Upper lobe of left lung (tissue), 6 donors: ENCODE data around the gene KRTAP10-10. TPM values are rescaled to one million over a fixed set of nuclear protein-coding genes. Genes with fewer than 3 reads are reported as not detected.

Experiments used
- ATAC-seq, 2 donors: fragments of 200-7000 bp; cut with Tn5 transposase; one replicate each; pipeline ENCODE4 v1.9.1; 2022; ENCODE audit warnings: mild to moderate bottlenecking in 2 of 2, moderate library complexity in 2 of 2; ENCODE audit not compliant: low FRiP score in 2 of 2
- DNase-seq, 2 donors: peaks; one replicate each; pipeline ENCODE4 v3.0.0-alpha.2; 2019 to 2020
- H3K27ac ChIP-seq, 4 donors: fragments of 200-600 bp; sonication (generic); one replicate each; pipeline ENCODE4 v1.5.1; 2016 to 2019
- H3K27me3 ChIP-seq, 4 donors: fragments of 200-600 bp; sonication (generic); one replicate each; pipeline ENCODE4 v1.5.1; 2017 to 2019
- H3K36me3 ChIP-seq, 4 donors: fragments of 200-600 bp; sonication (generic); one replicate each; pipeline ENCODE4 v1.5.1; 2016 to 2019
- H3K4me1 ChIP-seq, 4 donors: fragments of 200-600 bp; sonication (generic); one replicate each; pipeline ENCODE4 v1.5.1; 2018 to 2019
- H3K4me3 ChIP-seq, 4 donors: fragments of 200-600 bp; sonication (generic); one replicate each; pipeline ENCODE4 v1.5.1; 2017 to 2019; ENCODE audit warnings: mild to moderate bottlenecking in 2 of 4, moderate library complexity in 1 of 4
- H3K9me3 ChIP-seq, 4 donors: fragments of 200-600 bp; sonication (generic); one replicate each; pipeline ENCODE4 v1.5.1; 2018 to 2019
- CTCF ChIP-seq, 6 experiments: fragments of 450-650 bp in 4 of 6; fragments of 200-600 bp in 2 of 6; sonication (generic) in 2 of 6; IDR thresholded peaks; one replicate each; pipeline ENCODE4 v1.5.1; 2016 to 2019; ENCODE audit warnings: antibody characterized with exemption in 6 of 6
- EP300 ChIP-seq, 4 donors: sonication (generic); formaldehyde crosslinking; IDR thresholded peaks; one replicate each; pipeline ENCODE4 v1.5.1; 2017; ENCODE audit warnings: antibody characterized with exemption in 4 of 4, control low read depth in 2 of 4
- POLR2A ChIP-seq, 4 donors: fragments of 450-650 bp; IDR thresholded peaks; one replicate each; pipeline ENCODE4 v1.5.1; 2016 to 2017; ENCODE audit warnings: antibody characterized with exemption in 4 of 4, mild to moderate bottlenecking in 2 of 4
- POLR2AphosphoS5 ChIP-seq, 2 donors: sonication (generic); formaldehyde crosslinking; IDR thresholded peaks; one replicate each; pipeline ENCODE4 v1.5.1; 2017; ENCODE audit warnings: antibody characterized with exemption in 2 of 2
- WGBS, 2 donors: methylation state at CpG; one replicate each; pipeline ENCODE4 v1.1.5; 2017 to 2018; 5-methylcytosine and 5-hydroxymethylcytosine counted together
- total RNA-seq, 6 donors: library from RNA; depleted of rRNA in 4 of 6; stranded (reverse); fragments of >200 nt in 4 of 6; gene quantifications; one replicate each; pipeline versions ENCODE4 v1.1.0 to v1.2.1, GENCODE V29; 2016 to 2021
- donor health status: DM: no; HTN: no; CAD: no; lungs with moderate emphysema.
- donor health status: DM: no; HTN: yes; CAD: no; lungs with severe emphysema.

KRTAP10-10 gene
- total RNA-seq, 6 donors from 2014 or later: not detected

- WGBS, 2 donors: 50 to 55% methylated on average over 3 of the region's 3 CpGs
- Histone ChIP-seq H3K9me3 (peaks cover 0 to 5% (median 5%) of the 10 kb centered on the region in 4 donors), H3K36me3 (no peaks in the 10 kb centered on the region), H3K4me1 (no peaks in the 10 kb centered on the region), H3K27me3 (no peaks in the 10 kb centered on the region), H3K4me3 (no peak overlapping the region), H3K27ac (peak overlapping the region in 2 of 4 donors; percentile 4 to 12)
- ATAC-seq (peak in 1 of 2 donors; percentile 40), DNase-seq (peak in 1 of 2 donors; percentile 40)
- TF ChIP-seq POLR2AphosphoS5 (IDR thresholded peaks at IDR 0.05): no peak
- no peak for TF ChIP-seq CTCF (IDR thresholded peaks at IDR 0.05)
- no peak for TF ChIP-seq POLR2A (IDR thresholded peaks at IDR 0.05)
- TF ChIP-seq EP300 (IDR thresholded peaks at IDR 0.05): no peak
Measured at GRCh38 chr21:44618909-44619308, 18.2 kb upstream of the KRTAP10-10 start.

GRCh38 chr21:44619886-44620285, 17.3 kb upstream of the KRTAP10-10 start:
- no peaks in the 10 kb centered on the region for H3K4me1 ChIP-seq
- ATAC-seq: no peak
- no peaks in the 10 kb centered on the region for H3K27me3 ChIP-seq
- no peak overlapping the region for H3K4me3 ChIP-seq
- 85 to 94% methylated on average over 6 of the region's 6 CpGs for WGBS, 2 donors
- no peak for DNase-seq
- no peak overlapping the region for H3K27ac ChIP-seq
- TF ChIP-seq POLR2AphosphoS5 (IDR thresholded peaks at IDR 0.05) (no peak), EP300 (IDR thresholded peaks at IDR 0.05) (no peak), CTCF (IDR thresholded peaks at IDR 0.05) (no peak), POLR2A (IDR thresholded peaks at IDR 0.05) (no peak)
- no peaks in the 10 kb centered on the region for H3K36me3 ChIP-seq
- peaks cover 5 to 13% (median 8%) of the 10 kb centered on the region in 4 donors for H3K9me3 ChIP-seq

GRCh38 chr21:44623575-44623974, 13.6 kb upstream of the KRTAP10-10 start:
- ATAC-seq (no peak), DNase-seq (no peak)
- Histone ChIP-seq H3K27ac (no peak overlapping the region), H3K27me3 (no peaks in the 10 kb centered on the region), H3K4me1 (no peaks in the 10 kb centered on the region), H3K4me3 (no peak overlapping the region), H3K9me3 (peaks cover 5 to 13% (median 8%) of the 10 kb centered on the region in 4 donors), H3K36me3 (no peaks in the 10 kb centered on the region)
- no peak for TF ChIP-seq CTCF (IDR thresholded peaks at IDR 0.05)

- DNase-seq (no peak), ATAC-seq (no peak)
- Histone ChIP-seq H3K4me1 (no peaks in the 10 kb centered on the region), H3K4me3 (no peak overlapping the region), H3K9me3 (peaks cover 5 to 13% (median 8%) of the 10 kb centered on the region in 4 donors), H3K27ac (no peak overlapping the region), H3K27me3 (no peaks in the 10 kb centered on the region), H3K36me3 (no peaks in the 10 kb centered on the region)
- 91 to 92% methylated on average over 6 to 7 of the region's 7 CpGs for WGBS, 2 donors
- no peak for TF ChIP-seq EP300 (IDR thresholded peaks at IDR 0.05)
- no peak for TF ChIP-seq POLR2AphosphoS5 (IDR thresholded peaks at IDR 0.05)
- TF ChIP-seq POLR2A (IDR thresholded peaks at IDR 0.05): no peak
- TF ChIP-seq CTCF (IDR thresholded peaks at IDR 0.05): no peak
Measured at GRCh38 chr21:44625756-44626155, 11.4 kb upstream of the KRTAP10-10 start.

GRCh38 chr21:44626262-44626661, 10.9 kb upstream of the KRTAP10-10 start:
- Histone ChIP-seq H3K9me3 (peaks cover 7 to 15% (median 10%) of the 10 kb centered on the region in 4 donors), H3K4me1 (no peaks in the 10 kb centered on the region), H3K27me3 (no peaks in the 10 kb centered on the region), H3K36me3 (no peaks in the 10 kb centered on the region), H3K27ac (no peak overlapping the region), H3K4me3 (no peak overlapping the region)
- ATAC-seq: no peak
- TF ChIP-seq CTCF (IDR thresholded peaks at IDR 0.05): no peak
- no peak for TF ChIP-seq POLR2A (IDR thresholded peaks at IDR 0.05)
- no peak for TF ChIP-seq POLR2AphosphoS5 (IDR thresholded peaks at IDR 0.05)
- TF ChIP-seq EP300 (IDR thresholded peaks at IDR 0.05): no peak
- DNase-seq: peak in 1 of 2 donors; percentile 39
- 67 to 81% methylated on average over 4 to 10 of the region's 10 CpGs for WGBS, 2 donors
